ENCODE results near the gene LRMDA.

LRMDA gene

DNA sequence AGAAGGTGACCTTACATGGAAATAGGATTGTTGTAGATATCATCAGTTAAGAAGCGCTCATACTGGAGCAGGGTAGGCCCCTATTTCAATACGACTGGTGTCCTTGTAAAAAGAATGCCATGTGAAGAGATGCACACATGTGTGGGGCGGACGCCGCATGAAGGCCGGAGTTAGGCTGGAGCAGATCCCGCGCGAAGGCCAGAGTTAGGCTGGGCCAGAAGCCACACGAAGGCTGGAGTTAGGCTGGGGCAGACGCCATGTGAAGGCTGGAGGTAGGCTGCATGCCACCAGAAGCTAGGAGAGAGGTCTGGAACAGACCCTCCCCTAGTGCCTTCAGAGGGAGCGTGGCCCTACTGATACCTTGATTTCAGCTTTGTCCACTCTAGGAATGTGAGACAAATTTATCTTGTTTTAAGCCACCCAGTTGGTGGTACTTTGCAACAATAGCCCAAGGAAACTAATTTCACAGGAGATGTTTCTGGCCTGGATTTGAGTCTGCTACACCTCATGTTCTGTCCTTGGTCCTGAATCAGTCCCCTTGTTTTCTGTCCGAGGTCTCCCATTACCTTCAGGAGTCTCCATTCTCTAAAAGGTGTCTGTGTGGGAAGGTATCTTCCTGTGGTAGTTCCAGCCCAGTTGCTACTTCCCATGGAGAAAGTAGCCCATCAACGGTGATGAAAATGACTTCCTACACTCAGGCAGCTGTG lies 585.8 kb downstream of the LRMDA start:
- TF ChIP-seq EZH2phosphoT487 (IDR thresholded peaks at IDR 0.05; ENCODE audit: borderline replicate concordance) = no peak
- TF ChIP-seq, protein P1, sequence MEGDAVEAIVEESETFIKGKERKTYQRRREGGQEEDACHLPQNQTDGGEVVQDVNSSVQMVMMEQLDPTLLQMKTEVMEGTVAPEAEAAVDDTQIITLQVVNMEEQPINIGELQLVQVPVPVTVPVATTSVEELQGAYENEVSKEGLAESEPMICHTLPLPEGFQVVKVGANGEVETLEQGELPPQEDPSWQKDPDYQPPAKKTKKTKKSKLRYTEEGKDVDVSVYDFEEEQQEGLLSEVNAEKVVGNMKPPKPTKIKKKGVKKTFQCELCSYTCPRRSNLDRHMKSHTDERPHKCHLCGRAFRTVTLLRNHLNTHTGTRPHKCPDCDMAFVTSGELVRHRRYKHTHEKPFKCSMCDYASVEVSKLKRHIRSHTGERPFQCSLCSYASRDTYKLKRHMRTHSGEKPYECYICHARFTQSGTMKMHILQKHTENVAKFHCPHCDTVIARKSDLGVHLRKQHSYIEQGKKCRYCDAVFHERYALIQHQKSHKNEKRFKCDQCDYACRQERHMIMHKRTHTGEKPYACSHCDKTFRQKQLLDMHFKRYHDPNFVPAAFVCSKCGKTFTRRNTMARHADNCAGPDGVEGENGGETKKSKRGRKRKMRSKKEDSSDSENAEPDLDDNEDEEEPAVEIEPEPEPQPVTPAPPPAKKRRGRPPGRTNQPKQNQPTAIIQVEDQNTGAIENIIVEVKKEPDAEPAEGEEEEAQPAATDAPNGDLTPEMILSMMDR (conservative IDR thresholded peaks at IDR 0.05; ENCODE audit: low read length) = no peak
- Histone ChIP-seq H3K9me3 (ENCODE audit: insufficient read depth, low read depth, low read length) (no peaks in the 10 kb centered on the region), H3K27me3 (ENCODE audit: insufficient read depth, low read length, poor library complexity, severe bottlenecking) (no peaks in the 10 kb centered on the region), H4K20me1 (ENCODE audit: insufficient read depth, low read length, poor library complexity, severe bottlenecking) (no peaks in the 10 kb centered on the region), H3K36me3 (ENCODE audit: insufficient read depth, low read length) (no peaks in the 10 kb centered on the region), H3K4me2 (ENCODE audit: low read depth, low read length, poor library complexity, severe bottlenecking) (no peak overlapping the region), H3K4me1 (ENCODE audit: insufficient read depth, low read length, poor library complexity, severe bottlenecking) (no peaks in the 10 kb centered on the region), H2AFZ (ENCODE audit: low read length) (no peak overlapping the region), H3K9me2 (replicated peaks; ENCODE audit: low read depth, low read length) (no peaks in the 10 kb centered on the region), H3K9ac (ENCODE audit: low read depth, low read length, poor library complexity, severe bottlenecking) (no peak overlapping the region), H3K4me3 (ENCODE audit: low read length, poor library complexity, severe bottlenecking) (no peak overlapping the region), H3K79me2 (ENCODE audit: insufficient read depth, low read length) (no peaks in the 10 kb centered on the region), H3F3A (ENCODE audit: low read depth) (no peaks in the 10 kb centered on the region)

DNA sequence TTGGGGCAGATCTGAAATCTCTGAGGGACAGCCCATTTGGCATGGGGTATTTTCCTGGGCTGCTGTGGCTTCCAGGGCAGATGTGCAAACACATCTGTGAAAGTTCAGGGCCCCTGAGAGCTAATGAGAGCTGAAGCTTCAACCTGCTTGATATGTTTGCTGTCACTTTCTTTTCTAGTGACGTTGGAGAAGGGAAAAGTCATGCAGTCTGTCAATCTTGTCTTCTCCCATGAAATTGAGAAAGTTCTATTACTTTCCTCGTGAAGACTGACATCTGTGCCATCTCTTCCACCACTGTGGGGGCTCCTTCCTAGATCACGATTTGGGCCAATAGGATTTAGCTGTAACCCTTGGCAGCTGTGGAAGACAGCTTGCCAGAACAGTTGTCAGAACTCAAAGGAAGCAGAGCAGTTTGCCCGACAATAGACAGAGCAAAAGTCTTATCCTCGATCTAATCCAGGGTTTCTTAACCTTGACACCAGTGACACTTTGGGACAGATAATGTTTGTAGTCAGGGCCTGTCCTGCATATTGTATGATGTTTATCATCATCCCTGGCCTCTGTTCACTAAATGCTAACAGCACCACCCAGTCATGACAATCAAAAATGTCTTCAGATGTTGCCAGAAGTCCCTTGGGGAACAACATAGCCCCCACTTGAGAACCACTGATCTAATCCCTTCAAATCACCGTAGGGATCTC lies 586.5 kb downstream of the LRMDA start:
- Histone ChIP-seq H4K20me1 (ENCODE audit: insufficient read depth, low read length, poor library complexity, severe bottlenecking) (no peaks in the 10 kb centered on the region), H3K4me1 (ENCODE audit: insufficient read depth, low read length, poor library complexity, severe bottlenecking) (no peaks in the 10 kb centered on the region), H3K79me2 (ENCODE audit: insufficient read depth, low read length) (no peaks in the 10 kb centered on the region), H3F3A (ENCODE audit: low read depth) (no peaks in the 10 kb centered on the region), H2AFZ (ENCODE audit: low read length) (no peak overlapping the region), H3K9me3 (ENCODE audit: insufficient read depth, low read depth, low read length) (no peaks in the 10 kb centered on the region), H3K9me2 (replicated peaks; ENCODE audit: low read depth, low read length) (no peaks in the 10 kb centered on the region), H3K9ac (ENCODE audit: low read depth, low read length, poor library complexity, severe bottlenecking) (no peak overlapping the region), H3K36me3 (ENCODE audit: insufficient read depth, low read length) (no peaks in the 10 kb centered on the region), H3K27me3 (ENCODE audit: insufficient read depth, low read length, poor library complexity, severe bottlenecking) (no peaks in the 10 kb centered on the region), H3K4me2 (ENCODE audit: low read depth, low read length, poor library complexity, severe bottlenecking) (no peak overlapping the region), H3K4me3 (ENCODE audit: low read length, poor library complexity, severe bottlenecking) (no peak overlapping the region)
- no peak for TF ChIP-seq EZH2phosphoT487 (IDR thresholded peaks at IDR 0.05; ENCODE audit: borderline replicate concordance)
- TF ChIP-seq, protein P1 (conservative IDR thresholded peaks at IDR 0.05; ENCODE audit: low read length) = no peak

DNA sequence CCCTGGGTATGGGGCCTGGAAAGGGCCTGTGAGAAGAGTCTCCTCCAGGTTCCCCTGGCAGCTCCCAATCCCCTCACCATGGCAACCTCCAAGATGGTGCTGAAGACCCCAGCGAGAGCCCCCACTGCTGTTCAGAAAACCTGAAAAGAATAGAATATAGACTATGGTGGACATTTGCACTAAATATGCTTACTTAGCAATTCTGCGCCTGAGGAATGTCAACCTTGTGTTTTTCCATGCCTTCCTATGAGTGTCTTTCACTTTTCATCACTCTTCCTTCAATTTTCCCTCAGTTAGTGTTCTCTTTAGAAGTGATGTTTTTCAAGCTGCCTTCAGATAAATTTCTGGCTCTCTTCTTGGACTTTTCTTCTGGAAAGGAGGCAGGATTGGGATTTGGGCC lies 589.2 kb downstream of the LRMDA start:
- H4K20me1 ChIP-seq (ENCODE audit: insufficient read depth, low read length, poor library complexity, severe bottlenecking) = no peaks in the 10 kb centered on the region
- H3K36me3 ChIP-seq (ENCODE audit: insufficient read depth, low read length) = no peaks in the 10 kb centered on the region
- no peaks in the 10 kb centered on the region for H3K4me1 ChIP-seq (ENCODE audit: insufficient read depth, low read length, poor library complexity, severe bottlenecking)
- H3K9ac ChIP-seq (ENCODE audit: low read depth, low read length, poor library complexity, severe bottlenecking) = no peak overlapping the region
- H3K9me2 ChIP-seq (replicated peaks; ENCODE audit: low read depth, low read length) = no peaks in the 10 kb centered on the region
- no peak overlapping the region for H2AFZ ChIP-seq (ENCODE audit: low read length)
- TF ChIP-seq EZH2phosphoT487 (IDR thresholded peaks at IDR 0.05; ENCODE audit: borderline replicate concordance) = no peak
- TF ChIP-seq, protein P1 (conservative IDR thresholded peaks at IDR 0.05; ENCODE audit: low read length) = no peak
- H3F3A ChIP-seq (ENCODE audit: low read depth) = no peaks in the 10 kb centered on the region
- no peaks in the 10 kb centered on the region for H3K9me3 ChIP-seq (ENCODE audit: insufficient read depth, low read depth, low read length)
- H3K4me2 ChIP-seq (ENCODE audit: low read depth, low read length, poor library complexity, severe bottlenecking) = no peak overlapping the region
- H3K27me3 ChIP-seq (ENCODE audit: insufficient read depth, low read length, poor library complexity, severe bottlenecking) = no peaks in the 10 kb centered on the region
- H3K4me3 ChIP-seq (ENCODE audit: low read length, poor library complexity, severe bottlenecking) = no peak overlapping the region
- no peaks in the 10 kb centered on the region for H3K79me2 ChIP-seq (ENCODE audit: insufficient read depth, low read length)

Data from Loucy (cell line).